DND-41 (cell line): ENCODE measurements around the gene DNMBP.

ENCODE experiments used
- ATAC-seq: fragments of 200-7000 bp; cut with Tn5 transposase; 3 replicates; pipeline ENCODE4 v1.9.1; 2021; ENCODE audit warnings: low read depth; ENCODE audit not compliant: insufficient read depth
- DNase-seq: peaks from one replicate; pipeline ENCODE4 v3.0.0-alpha.2; 2020
- H2AFZ ChIP-seq: 2 replicates; pipeline ENCODE4 v1.6.0; 2012; ENCODE audit warnings: low read depth, low read length
- H3K27ac ChIP-seq: 2 replicates; pipeline ENCODE4 v1.5.1; 2012; ENCODE audit warnings: low read length, inconsistent platforms
- H3K27me3 ChIP-seq: fragments of 200-600 bp; sonication (generic); 2 replicates; pipeline ENCODE4 v1.6.0; 2012; ENCODE audit warnings: low read length, mild to moderate bottlenecking, inconsistent platforms; ENCODE audit not compliant: insufficient read depth, poor library complexity
- H3K36me3 ChIP-seq: 2 replicates; pipeline ENCODE4 v1.5.1; 2012; ENCODE audit warnings: low read length, inconsistent platforms; ENCODE audit not compliant: insufficient read depth
- H3K4me1 ChIP-seq: 2 replicates; pipeline ENCODE4 v1.5.1; 2012; ENCODE audit warnings: mild to moderate bottlenecking, low read length; ENCODE audit not compliant: insufficient read depth
- H3K4me2 ChIP-seq: 2 replicates; pipeline ENCODE4 v1.6.0; 2012; ENCODE audit warnings: mild to moderate bottlenecking, moderate library complexity, low read length, inconsistent platforms; ENCODE audit not compliant: insufficient read depth
- H3K4me3 ChIP-seq, 2 experiments: fragments of 200-600 bp in 1 of 2; shearing (Covaris generic) in 1 of 2; 2 replicates each; pipeline ENCODE4 v1.5.1; 2012 to 2016; ENCODE audit warnings: inconsistent platforms in 2 of 2, low read length in 2 of 2, mild to moderate bottlenecking in 2 of 2, low read depth in 1 of 2, moderate library complexity in 1 of 2
- H3K79me2 ChIP-seq: 2 replicates; pipeline ENCODE4 v1.6.0; 2012; ENCODE audit warnings: low read length, inconsistent platforms; ENCODE audit not compliant: insufficient read depth
- H3K9ac ChIP-seq: 2 replicates; pipeline ENCODE4 v1.6.0; 2012; ENCODE audit warnings: low read depth, mild to moderate bottlenecking, inconsistent platforms, low read length, moderate library complexity
- H3K9me3 ChIP-seq: 2 replicates; pipeline ENCODE4 v1.5.1; 2012; ENCODE audit warnings: low read length, moderate library complexity, mild to moderate bottlenecking, inconsistent platforms; ENCODE audit not compliant: insufficient read depth, severe bottlenecking
- H4K20me1 ChIP-seq: 2 replicates; pipeline ENCODE4 v1.6.0; 2012; ENCODE audit warnings: low read length; ENCODE audit not compliant: insufficient read depth
- CTCF ChIP-seq: IDR thresholded peaks from 2 replicates; pipeline ENCODE4 v1.5.1; 2012; ENCODE audit warnings: borderline replicate concordance, low read length, moderate library complexity, mild to moderate bottlenecking; ENCODE audit not compliant: poor library complexity, severe bottlenecking; ENCODE audit errors: extremely low read depth
- EZH2 ChIP-seq: IDR thresholded peaks from 3 replicates; pipeline ENCODE4 v1.6.1; 2012; ENCODE audit warnings: borderline replicate concordance, low read depth, mild to moderate bottlenecking, moderate library complexity, low read length, inconsistent platforms; ENCODE audit not compliant: severe bottlenecking

Gene DNMBP

GRCh38 chr10:99916776-99917175 lies 93.0 kb downstream of the DNMBP start:
- no peak for ATAC-seq
- TF ChIP-seq CTCF, result no peak
- TF ChIP-seq EZH2, result no peak
- no peaks in the 10 kb centered on the region for H3K36me3 ChIP-seq
- no peak overlapping the region for H3K9ac ChIP-seq
- H3K4me1 ChIP-seq, result no peaks in the 10 kb centered on the region
- no peaks in the 10 kb centered on the region for H3K79me2 ChIP-seq
- H3K9me3 ChIP-seq, result no peaks in the 10 kb centered on the region
- H2AFZ ChIP-seq, result no peak overlapping the region
- H3K27me3 ChIP-seq, result no peaks in the 10 kb centered on the region
- H3K4me3 ChIP-seq, result no peak overlapping the region
- H3K4me2 ChIP-seq, result no peak overlapping the region
- H3K27ac ChIP-seq, result no peak overlapping the region
- no peak for DNase-seq
- H4K20me1 ChIP-seq, result no peaks in the 10 kb centered on the region

DNA sequence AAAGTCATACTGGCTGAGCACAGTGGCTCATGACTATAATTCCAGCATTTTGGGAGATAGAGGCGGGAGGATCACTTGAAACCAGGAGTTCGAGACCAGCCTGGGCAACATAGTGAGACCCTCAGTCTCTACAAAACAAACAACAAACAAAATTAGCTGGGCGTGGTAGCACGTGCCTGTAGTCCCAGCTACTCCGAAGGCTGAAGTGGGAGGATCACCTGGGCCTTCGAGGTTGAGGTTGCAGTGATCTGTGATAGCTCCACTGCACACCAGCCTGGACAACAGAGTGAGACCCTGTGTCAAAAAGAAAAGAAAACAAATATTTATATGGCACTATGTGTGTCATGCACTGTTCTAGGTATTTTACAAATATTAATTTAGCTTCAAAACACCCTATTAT lies 94.3 kb downstream of the DNMBP start:
- H3K27me3 ChIP-seq, result no peaks in the 10 kb centered on the region
- H2AFZ ChIP-seq, result no peak overlapping the region
- H3K4me3 ChIP-seq, result no peak overlapping the region
- TF ChIP-seq EZH2 (no peak), CTCF (no peak)
- H3K9ac ChIP-seq, result no peak overlapping the region
- no peaks in the 10 kb centered on the region for H3K4me1 ChIP-seq
- DNase-seq (no peak), ATAC-seq (no peak)
- H4K20me1 ChIP-seq, result no peaks in the 10 kb centered on the region
- H3K27ac ChIP-seq, result no peak overlapping the region
- H3K9me3 ChIP-seq, result no peaks in the 10 kb centered on the region
- no peaks in the 10 kb centered on the region for H3K79me2 ChIP-seq
- H3K36me3 ChIP-seq, result no peaks in the 10 kb centered on the region
- H3K4me2 ChIP-seq, result no peak overlapping the region

DNA sequence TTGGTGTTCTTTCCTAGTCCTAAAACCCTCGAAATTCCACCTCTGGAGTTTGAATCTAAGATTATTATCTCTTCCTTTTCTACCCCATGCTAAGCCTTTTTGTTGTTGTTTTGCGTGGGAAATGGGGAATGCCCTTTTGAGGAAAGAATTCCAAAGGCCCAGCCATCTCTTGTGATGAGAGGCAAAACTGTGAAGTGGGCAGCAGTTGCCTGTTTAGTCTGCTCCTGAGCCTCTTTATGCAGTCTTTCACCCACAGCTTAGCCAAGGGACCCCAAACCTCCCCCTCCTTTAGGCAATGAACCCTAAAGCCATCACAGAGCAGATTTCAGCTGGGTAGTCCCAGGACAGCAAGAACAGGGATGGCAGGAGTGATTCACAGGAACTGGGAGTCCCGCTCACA lies 95.5 kb downstream of the DNMBP start:
- no peak for ATAC-seq
- no peak overlapping the region for H2AFZ ChIP-seq
- H3K9ac ChIP-seq, result no peak overlapping the region
- H3K4me2 ChIP-seq, result no peak overlapping the region
- no peak overlapping the region for H3K4me3 ChIP-seq
- H3K36me3 ChIP-seq, result no peaks in the 10 kb centered on the region
- no peaks in the 10 kb centered on the region for H3K9me3 ChIP-seq
- no peaks in the 10 kb centered on the region for H3K79me2 ChIP-seq
- TF ChIP-seq EZH2 (no peak), CTCF (no peak)
- no peak for DNase-seq
- no peaks in the 10 kb centered on the region for H3K4me1 ChIP-seq
- H4K20me1 ChIP-seq, result no peaks in the 10 kb centered on the region
- no peak overlapping the region for H3K27ac ChIP-seq
- H3K27me3 ChIP-seq, result no peaks in the 10 kb centered on the region

- no peak overlapping the region for H3K4me3 ChIP-seq
These were observed 95.9 kb downstream of the DNMBP start for GRCh38 chr10:99913831-99914235.

More at GRCh38 chr10:99913831-99914235, 95.9 kb downstream of the DNMBP start:
- Histone ChIP-seq H2AFZ (no peak overlapping the region), H3K27me3 (no peaks in the 10 kb centered on the region), H3K4me1 (no peaks in the 10 kb centered on the region), H3K79me2 (no peaks in the 10 kb centered on the region), H3K27ac (no peak overlapping the region), H3K9me3 (no peaks in the 10 kb centered on the region), H3K9ac (no peak overlapping the region), H3K36me3 (no peaks in the 10 kb centered on the region), H3K4me2 (no peak overlapping the region), H4K20me1 (0 out of 2 replicates have a peak, but pooled peaks cover 3% of the 10 kb centered on the region)
- TF ChIP-seq EZH2, result no peak
- no peak for TF ChIP-seq CTCF
- ATAC-seq (no peak), DNase-seq (no peak)
